ENCODE results near the gene LAMA2.

DNA sequence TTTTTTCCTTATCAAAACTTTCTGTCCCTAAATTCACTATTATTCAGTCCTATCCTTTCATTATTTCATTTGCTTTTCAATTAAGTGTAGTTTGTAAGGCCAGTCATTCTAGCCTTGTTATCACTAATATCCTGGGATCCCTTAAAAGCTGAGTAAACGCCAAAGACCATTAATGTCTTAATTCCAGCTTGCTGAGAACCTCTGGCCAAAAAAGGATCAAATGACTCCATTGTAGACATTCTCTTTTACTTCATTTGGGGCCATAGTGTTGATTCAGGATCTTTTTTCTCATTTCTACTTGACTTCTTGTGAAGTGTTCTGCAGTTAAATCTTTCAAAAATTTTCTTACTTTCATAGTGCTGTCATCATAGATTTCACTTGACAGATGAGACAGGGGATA is 379.7 kb downstream of the LAMA2 start:
- TF ChIP-seq POLR2A (IDR thresholded peaks at IDR 0.05): no peak
- TF ChIP-seq, protein P1, sequence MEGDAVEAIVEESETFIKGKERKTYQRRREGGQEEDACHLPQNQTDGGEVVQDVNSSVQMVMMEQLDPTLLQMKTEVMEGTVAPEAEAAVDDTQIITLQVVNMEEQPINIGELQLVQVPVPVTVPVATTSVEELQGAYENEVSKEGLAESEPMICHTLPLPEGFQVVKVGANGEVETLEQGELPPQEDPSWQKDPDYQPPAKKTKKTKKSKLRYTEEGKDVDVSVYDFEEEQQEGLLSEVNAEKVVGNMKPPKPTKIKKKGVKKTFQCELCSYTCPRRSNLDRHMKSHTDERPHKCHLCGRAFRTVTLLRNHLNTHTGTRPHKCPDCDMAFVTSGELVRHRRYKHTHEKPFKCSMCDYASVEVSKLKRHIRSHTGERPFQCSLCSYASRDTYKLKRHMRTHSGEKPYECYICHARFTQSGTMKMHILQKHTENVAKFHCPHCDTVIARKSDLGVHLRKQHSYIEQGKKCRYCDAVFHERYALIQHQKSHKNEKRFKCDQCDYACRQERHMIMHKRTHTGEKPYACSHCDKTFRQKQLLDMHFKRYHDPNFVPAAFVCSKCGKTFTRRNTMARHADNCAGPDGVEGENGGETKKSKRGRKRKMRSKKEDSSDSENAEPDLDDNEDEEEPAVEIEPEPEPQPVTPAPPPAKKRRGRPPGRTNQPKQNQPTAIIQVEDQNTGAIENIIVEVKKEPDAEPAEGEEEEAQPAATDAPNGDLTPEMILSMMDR (IDR thresholded peaks at IDR 0.05): no peak

All from breast epithelium (tissue), 3 donors.